ENCODE data around the gene RAD23A. TPM values are rescaled to one million over a fixed set of nuclear protein-coding genes. Genes with fewer than 3 reads are reported as not detected.

Gene RAD23A
- total RNA-seq, 2 donors from 2014 or later: 53.7 to 94.6 TPM

GRCh38 chr19:13003081-13003480, 57.4 kb downstream of the RAD23A start:
- 78 to 84% methylated on average over 15 of the region's 15 CpGs for WGBS, 2 donors
- Histone ChIP-seq H3K4me3 (no peak overlapping the region), H3K4me1 (peaks cover 45% of the 10 kb centered on the region), H3K27me3 (no peaks in the 10 kb centered on the region), H3K27ac (peak overlapping the region in 3 of 4 donors; percentile 78 to 80 (median 80)), H3K9me3 (no peaks in the 10 kb centered on the region), H3K36me3 (replicated peaks in 1 of 2; ENCODE audit: insufficient read depth in 1 of 2, low read depth in 2 of 2) (peaks cover 0 to 3% of the 10 kb centered on the region in 2 donors)
- intact Hi-C loops (cut with DNase I): no loop called here
- ATAC-seq (no peak), DNase-seq (no peak)
- TF ChIP-seq POLR2A (IDR thresholded peaks at IDR 0.05): no peak

Small RNA genes lying within 50 kb of the gene (microRNA-seq; reads per million reads assigned to microRNA genes)
- gene MIR5695 (ENCODE audit: borderline number of aligned reads in 2 of 2, borderline replicate concordance in 2 of 2) (0 reads per million in 2 donors), gene MIR6515 (ENCODE audit: borderline number of aligned reads in 2 of 2, borderline replicate concordance in 2 of 2) (1.4 to 2.7 reads per million in 2 donors)

Small RNA genes lying within 50 kb of the gene (small RNA-seq; reads per million reads assigned to genes)
- gene MIR5695 (not detected), gene MIR6515 (not detected)

Other genes with a start within 250 kb of the RAD23A start
- gene FBXW9, start 249.2 kb upstream of the RAD23A start, total RNA-seq: 1 to 10 TPM; 3.9 to 4.0 TPM
- gene TNPO2, start 221.9 kb upstream of the RAD23A start, total RNA-seq: 10 to 100 TPM; 15.0 to 35.6 TPM
- 100 to 1,000 TPM; 187 to 282 TPM for gene TRIR, start 211.2 kb upstream of the RAD23A start, total RNA-seq
- 10 to 100 TPM; 13.2 to 22.8 TPM for gene GET3, start 208.4 kb upstream of the RAD23A start, total RNA-seq
- not detected for gene BEST2, start 194.1 kb upstream of the RAD23A start, total RNA-seq
- gene HOOK2, start 170.3 kb upstream of the RAD23A start, total RNA-seq: 100 to 1,000 TPM; 114 to 354 TPM
- 100 to 1,000 TPM; 219 to 485 TPM for gene JUNB, start 154.4 kb upstream of the RAD23A start, total RNA-seq
- 100 to 1,000 TPM; 105 to 146 TPM for gene PRDX2, start 144.1 kb upstream of the RAD23A start, total RNA-seq
- not detected for gene THSD8, start 143.8 kb upstream of the RAD23A start, total RNA-seq
- gene RNASEH2A, start 139.3 kb upstream of the RAD23A start, total RNA-seq: 1 to 10 TPM; 1.3 to 6.5 TPM
- under 1 TPM in 1 of 2 donors, not detected in 1; 0.52 TPM for gene RTBDN, start 111.3 kb upstream of the RAD23A start, total RNA-seq
- under 1 TPM in 1 of 2 donors, not detected in 1; 0.26 TPM for gene MAST1, start 107.3 kb upstream of the RAD23A start, total RNA-seq
- 10 to 100 TPM in 1 of 2 donors, 1 to 10 TPM in 1; 6.9 to 28.3 TPM for gene DNASE2, start 64.4 kb upstream of the RAD23A start, total RNA-seq
- gene KLF1, start 58.7 kb upstream of the RAD23A start, total RNA-seq: not detected
- gene GCDH, start 54.7 kb upstream of the RAD23A start, total RNA-seq: 10 to 100 TPM; 17.4 to 57.7 TPM
- not detected for gene SYCE2, start 26.6 kb upstream of the RAD23A start, total RNA-seq
- 10 to 100 TPM; 25.9 to 35.6 TPM for gene FARSA, start 12.2 kb upstream of the RAD23A start, total RNA-seq
- gene CALR, start 7.3 kb upstream of the RAD23A start, total RNA-seq: 100 to 1,000 TPM; 298 to 388 TPM
- 10 to 100 TPM; 31.3 to 42.0 TPM for gene GADD45GIP1, start 11.4 kb downstream of the RAD23A start, total RNA-seq
- gene DAND5, start 23.7 kb downstream of the RAD23A start, total RNA-seq: not detected
- 10 to 100 TPM; 16.9 to 26.7 TPM for gene NFIX, start 49.6 kb downstream of the RAD23A start, total RNA-seq
- 1 to 10 TPM; 3.4 to 6.9 TPM for gene LYL1, start 157.0 kb downstream of the RAD23A start, total RNA-seq
- gene TRMT1, start 170.9 kb downstream of the RAD23A start, total RNA-seq: 10 to 100 TPM; 21.5 to 36.3 TPM
- 10 to 100 TPM in 1 of 2 donors, 1 to 10 TPM in 1; 6.0 to 15.5 TPM for gene NACC1, start 172.4 kb downstream of the RAD23A start, total RNA-seq
- gene STX10, start 204.5 kb downstream of the RAD23A start, total RNA-seq: 10 to 100 TPM; 54.2 to 65.3 TPM
- gene IER2, start 204.5 kb downstream of the RAD23A start, total RNA-seq: 100 to 1,000 TPM; 162 to 857 TPM

All from body of pancreas (tissue), 4 donors.